Measurements from ENCODE around the gene NSF. TPM values are rescaled to one million over a fixed set of nuclear protein-coding genes. Genes with fewer than 3 reads are reported as not detected.
A peak's percentile ranks its signal among the peaks of the same experiment; 100 is the strongest.
"Not testable (repeated sequence)": the region's sequence is repeated elsewhere in the genome, so short reads cannot be mapped to it uniquely, and the experiment has no call there.

NSF gene
- total RNA-seq, 4 donors from 2014 or later = 18.1 to 51.3 (median 47.0) TPM

- H3K27me3 ChIP-seq, DNase-seq: not testable (repeated sequence)
Observed at GRCh38 chr17:46628753-46629436, 38.4 kb downstream of the NSF start.

GRCh38 chr17:46632146-46632545 is 41.7 kb downstream of the NSF start:
- intact Hi-C loops (cut with DNase I; ENCODE audit: low total_unique reads); H3K27ac ChIP-seq; H3K27me3 ChIP-seq; DNase-seq; H3K36me3 ChIP-seq; in situ Hi-C loops (cut with MboI; ENCODE audit: low pct_ligation_motif_present in 1 of 4, low pct_unique_long_range_greater_than_20kb in 1 of 4, low sequenced_read_pairs in 3 of 4); H3K4me3 ChIP-seq; H3K9me3 ChIP-seq; H3K4me1 ChIP-seq: not testable (repeated sequence)
- no CpG with 5 or more reads among the region's 3 CpGs for WGBS, 2 donors (ENCODE audit: low coverage in 1 of 2)

More at GRCh38 chr17:46628753-46629436, 38.4 kb downstream of the NSF start:
- in situ Hi-C loops (cut with MboI; ENCODE audit: low pct_ligation_motif_present in 1 of 4, low pct_unique_long_range_greater_than_20kb in 1 of 4, low sequenced_read_pairs in 3 of 4); H3K4me1 ChIP-seq; H3K4me3 ChIP-seq; intact Hi-C loops (cut with DNase I; ENCODE audit: low total_unique reads); H3K27ac ChIP-seq; H3K36me3 ChIP-seq; H3K9me3 ChIP-seq: not testable (repeated sequence)
- no CpG with 5 or more reads among the region's 5 CpGs for WGBS, 2 donors (ENCODE audit: low coverage in 1 of 2)

GRCh38 chr17:46634844-46635243 is 44.4 kb downstream of the NSF start:
- intact Hi-C loops (cut with DNase I; ENCODE audit: low total_unique reads); in situ Hi-C loops (cut with MboI; ENCODE audit: low pct_ligation_motif_present in 1 of 4, low pct_unique_long_range_greater_than_20kb in 1 of 4, low sequenced_read_pairs in 3 of 4): not testable (repeated sequence)

GRCh38 chr17:46641861-46642656 is 51.6 kb downstream of the NSF start:
- peak in 2 of 5 experiments; percentile 2 to 10 for TF ChIP-seq CTCF (IDR thresholded peaks at IDR 0.05)
- 0% methylated on average over 1 of the region's 2 CpGs; no CpG with 5 or more reads in 1 of the 2 donors for WGBS, 2 donors (ENCODE audit: low coverage in 1 of 2)
- in situ Hi-C loops (cut with MboI; ENCODE audit: low pct_ligation_motif_present in 1 of 4, low pct_unique_long_range_greater_than_20kb in 1 of 4, low sequenced_read_pairs in 3 of 4) = not testable (repeated sequence)

More at GRCh38 chr17:46634844-46635243, 44.4 kb downstream of the NSF start:
- not testable (repeated sequence) for DNase-seq, H3K4me3 ChIP-seq, H3K36me3 ChIP-seq, H3K27ac ChIP-seq, H3K27me3 ChIP-seq, H3K9me3 ChIP-seq, H3K4me1 ChIP-seq

GRCh38 chr17:46647251-46647650 is 56.8 kb downstream of the NSF start:
- H3K36me3 ChIP-seq = not testable (repeated sequence)
- WGBS, 2 donors (ENCODE audit: low coverage in 1 of 2) = no CpG with 5 or more reads among the region's 2 CpGs

More at GRCh38 chr17:46641861-46642656, 51.6 kb downstream of the NSF start:
- intact Hi-C loops (cut with DNase I; ENCODE audit: low total_unique reads); H3K9me3 ChIP-seq; DNase-seq; H3K36me3 ChIP-seq; H3K4me1 ChIP-seq; H3K27ac ChIP-seq; H3K4me3 ChIP-seq; H3K27me3 ChIP-seq: not testable (repeated sequence)

GRCh38 chr17:46647688-46648278 is 57.3 kb downstream of the NSF start:
- DNase-seq; H3K9me3 ChIP-seq; H3K27me3 ChIP-seq; intact Hi-C loops (cut with DNase I; ENCODE audit: low total_unique reads); in situ Hi-C loops (cut with MboI; ENCODE audit: low pct_ligation_motif_present in 1 of 4, low pct_unique_long_range_greater_than_20kb in 1 of 4, low sequenced_read_pairs in 3 of 4); H3K4me3 ChIP-seq; H3K36me3 ChIP-seq; H3K4me1 ChIP-seq; H3K27ac ChIP-seq: not testable (repeated sequence)
- WGBS, 2 donors (ENCODE audit: low coverage in 1 of 2) = no CpG with 5 or more reads among the region's 2 CpGs

More at GRCh38 chr17:46647251-46647650, 56.8 kb downstream of the NSF start:
- H3K4me3 ChIP-seq; intact Hi-C loops (cut with DNase I; ENCODE audit: low total_unique reads); H3K9me3 ChIP-seq; H3K4me1 ChIP-seq; in situ Hi-C loops (cut with MboI; ENCODE audit: low pct_ligation_motif_present in 1 of 4, low pct_unique_long_range_greater_than_20kb in 1 of 4, low sequenced_read_pairs in 3 of 4); DNase-seq; H3K27me3 ChIP-seq; H3K27ac ChIP-seq: not testable (repeated sequence)

- H3K4me3 ChIP-seq; H3K4me1 ChIP-seq; H3K9me3 ChIP-seq; DNase-seq; intact Hi-C loops (cut with DNase I; ENCODE audit: low total_unique reads); H3K36me3 ChIP-seq; in situ Hi-C loops (cut with MboI; ENCODE audit: low pct_ligation_motif_present in 1 of 4, low pct_unique_long_range_greater_than_20kb in 1 of 4, low sequenced_read_pairs in 3 of 4); H3K27ac ChIP-seq; H3K27me3 ChIP-seq: not testable (repeated sequence)
- 94 to 96% methylated on average over 5 to 7 of the region's 7 CpGs for WGBS, 2 donors (ENCODE audit: low coverage in 1 of 2)
Observed at GRCh38 chr17:46649246-46649645, 58.8 kb downstream of the NSF start.

- H3K4me1 ChIP-seq; H3K27ac ChIP-seq; H3K9me3 ChIP-seq; in situ Hi-C loops (cut with MboI; ENCODE audit: low pct_ligation_motif_present in 1 of 4, low pct_unique_long_range_greater_than_20kb in 1 of 4, low sequenced_read_pairs in 3 of 4); H3K27me3 ChIP-seq; DNase-seq; intact Hi-C loops (cut with DNase I; ENCODE audit: low total_unique reads); H3K36me3 ChIP-seq; H3K4me3 ChIP-seq: not testable (repeated sequence)
- no CpG with 5 or more reads among the region's 7 CpGs for WGBS, 2 donors (ENCODE audit: low coverage in 1 of 2)
Observed at GRCh38 chr17:46652024-46652643, 61.7 kb downstream of the NSF start.

GRCh38 chr17:46658235-46658634 is 67.8 kb downstream of the NSF start:
- DNase-seq; H3K4me1 ChIP-seq; H3K4me3 ChIP-seq; H3K27me3 ChIP-seq; intact Hi-C loops (cut with DNase I; ENCODE audit: low total_unique reads); H3K27ac ChIP-seq; H3K9me3 ChIP-seq; in situ Hi-C loops (cut with MboI; ENCODE audit: low pct_ligation_motif_present in 1 of 4, low pct_unique_long_range_greater_than_20kb in 1 of 4, low sequenced_read_pairs in 3 of 4); H3K36me3 ChIP-seq: not testable (repeated sequence)
- no CpG with 5 or more reads among the region's 5 CpGs for WGBS, 2 donors (ENCODE audit: low coverage in 1 of 2)

Data from transverse colon (tissue), 4 donors.